CMK (cell line): ENCODE results near the gene DNAJC21.
"Not testable (repeated sequence)": the region's sequence is repeated elsewhere in the genome, so short reads cannot be mapped to it uniquely, and the experiment has no call there.

Source experiments
- DNase-seq: peaks from one replicate; pipeline ENCODE4 v3.0.0-alpha.2; 2010; ENCODE audit warnings: low read depth

Gene DNAJC21

DNA sequence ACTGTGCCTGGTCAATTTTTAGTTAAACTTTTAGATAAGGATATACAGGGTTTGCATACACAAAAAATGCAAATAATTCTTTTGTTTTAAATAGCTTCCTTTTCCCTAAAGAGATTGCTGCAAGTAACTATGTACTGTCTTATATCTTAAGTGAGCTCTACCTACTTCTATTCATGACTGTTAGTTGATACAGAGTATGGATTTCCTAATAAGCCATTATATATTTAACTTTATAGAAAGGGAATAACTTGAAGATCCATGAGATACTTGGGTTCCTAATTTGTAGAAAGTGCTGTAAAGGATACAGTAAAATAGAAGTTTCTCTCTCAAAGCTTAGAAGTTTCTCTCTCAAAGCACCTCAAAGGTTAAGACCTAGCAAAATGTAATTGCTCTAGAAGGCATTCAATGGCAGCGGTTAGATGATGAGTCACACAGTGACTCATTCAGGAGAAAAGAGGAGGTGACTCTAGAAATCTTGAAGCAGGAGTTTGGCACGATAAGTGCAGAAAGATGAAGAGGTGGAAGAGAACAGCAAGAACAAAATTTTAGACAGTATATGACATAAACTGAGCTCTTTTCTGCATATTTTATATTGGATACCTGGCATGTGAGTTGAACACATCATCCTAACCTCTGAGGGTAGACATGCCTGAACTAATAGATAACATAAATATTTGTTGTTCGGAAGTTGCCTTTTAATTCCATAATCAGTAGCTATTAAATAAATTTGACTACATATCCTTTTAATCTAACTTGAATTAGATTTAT is 5.5 kb upstream of the DNAJC21 start:
- DNase-seq = no peak

DNA sequence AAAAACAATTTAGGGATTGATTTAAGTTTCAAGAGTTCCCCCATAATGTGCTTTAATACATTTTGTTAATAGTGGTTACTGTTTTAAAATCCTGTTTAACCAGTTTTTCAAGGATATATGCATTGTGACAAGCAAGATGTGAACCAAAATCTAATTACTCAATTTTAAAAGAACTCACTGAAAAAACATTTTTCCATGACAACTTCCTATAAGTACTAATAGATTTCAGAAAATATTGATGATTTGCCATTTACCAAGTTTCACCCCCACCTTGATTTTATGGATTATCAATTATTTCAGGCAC is 4.9 kb upstream of the DNAJC21 start:
- DNase-seq = no peak

DNA sequence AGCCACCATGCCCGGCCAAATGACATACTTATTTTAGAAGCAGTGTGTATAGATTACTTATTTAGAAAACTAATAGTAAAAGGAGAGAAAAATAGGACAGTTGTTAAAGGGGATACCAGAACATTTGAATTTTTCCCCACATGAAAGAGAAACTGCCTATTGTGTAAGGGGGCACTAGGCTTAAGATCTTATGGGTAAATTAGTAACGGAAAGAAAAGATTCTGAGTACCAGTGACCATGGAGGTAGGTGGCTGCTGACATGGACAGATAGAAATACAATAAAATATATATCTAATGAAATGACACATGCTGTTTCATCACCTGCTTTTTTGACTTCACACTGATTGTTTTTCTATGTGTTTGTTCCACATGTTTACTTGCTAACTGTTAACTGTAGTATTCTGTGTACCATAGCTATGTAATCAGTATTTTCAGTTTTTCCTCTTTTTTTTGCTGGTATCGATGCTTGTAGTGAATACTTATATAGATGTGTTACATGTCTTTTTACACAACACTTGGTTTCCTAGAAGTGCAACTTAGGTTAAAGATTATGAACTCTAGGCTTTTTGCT is 3.0 kb upstream of the DNAJC21 start:
- DNase-seq = no peak

DNA sequence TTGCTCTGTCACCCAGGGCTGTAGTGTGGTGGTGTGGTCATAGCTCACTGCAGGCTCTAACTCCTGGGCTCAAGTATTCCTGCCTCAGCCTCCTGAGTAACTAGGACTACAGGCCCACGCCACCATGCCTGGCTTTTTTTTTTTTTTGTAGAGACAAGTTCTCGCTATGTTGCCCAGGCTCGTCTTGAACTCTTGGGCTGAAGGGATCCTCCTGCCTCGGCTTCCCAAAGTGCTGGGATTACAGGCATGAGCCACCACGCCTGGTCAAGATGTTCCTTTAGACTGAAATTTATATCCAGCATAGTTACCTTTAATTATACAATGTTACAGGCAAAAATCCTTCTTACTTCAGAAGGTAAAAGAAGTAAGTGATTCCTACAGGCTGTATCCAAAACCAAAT is 1.6 kb upstream of the DNAJC21 start:
- no peak for DNase-seq

DNA sequence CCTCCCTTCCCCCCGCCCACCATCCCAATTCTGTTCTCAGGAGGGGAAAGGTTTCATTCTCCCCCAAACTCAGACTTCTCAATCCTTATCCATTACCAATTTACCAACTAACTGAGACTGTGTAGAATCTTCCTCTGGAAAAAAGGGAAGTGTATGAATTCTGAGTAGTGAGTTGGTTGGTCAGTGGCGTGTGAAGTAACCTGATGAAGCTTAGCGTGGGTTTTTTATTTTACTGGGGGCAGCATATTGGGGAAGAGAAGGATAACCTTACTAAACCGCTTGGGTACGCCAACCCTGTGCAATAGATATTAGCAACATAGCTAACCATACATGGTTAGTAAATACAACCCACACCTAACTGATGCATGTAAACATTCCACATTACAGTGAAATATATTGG is 1.1 kb upstream of the DNAJC21 start:
- DNase-seq = no peak

DNA sequence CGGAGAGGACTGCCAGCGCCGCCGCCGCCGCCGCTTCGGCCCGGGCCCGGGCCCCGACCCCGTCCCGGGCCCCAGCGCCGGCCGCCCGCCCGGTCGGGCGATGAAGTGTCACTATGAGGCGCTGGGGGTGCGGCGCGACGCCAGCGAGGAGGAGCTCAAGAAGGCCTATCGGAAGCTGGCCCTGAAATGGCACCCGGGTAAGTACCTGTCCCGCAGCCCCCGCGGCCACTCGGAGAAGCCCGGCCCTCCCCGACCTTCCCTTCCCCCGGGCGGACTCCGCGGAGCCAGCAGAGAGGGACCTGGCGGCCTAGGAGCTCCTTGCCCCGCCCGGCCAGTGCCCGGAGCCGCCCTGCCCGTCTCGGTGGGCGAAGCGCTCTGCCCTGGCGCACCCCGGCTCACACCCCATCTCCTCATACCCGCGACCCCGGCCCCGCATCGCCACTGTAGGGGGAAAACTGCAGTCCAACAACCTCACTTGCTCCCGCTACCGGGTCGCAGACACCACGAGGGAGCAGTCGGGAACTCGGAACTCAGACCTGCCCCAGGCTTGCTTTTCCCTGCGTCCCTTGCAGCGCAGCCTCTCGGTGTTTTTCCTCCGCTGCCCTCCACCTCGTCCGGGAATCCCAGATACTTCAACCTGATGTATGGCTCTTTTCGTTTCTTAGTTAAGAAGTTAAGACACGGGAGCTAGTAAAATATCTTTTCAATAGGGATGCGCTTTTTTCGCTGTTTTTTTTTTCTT is 532 bp downstream of the DNAJC21 start:
- DNase-seq = peak; percentile 62

DNA sequence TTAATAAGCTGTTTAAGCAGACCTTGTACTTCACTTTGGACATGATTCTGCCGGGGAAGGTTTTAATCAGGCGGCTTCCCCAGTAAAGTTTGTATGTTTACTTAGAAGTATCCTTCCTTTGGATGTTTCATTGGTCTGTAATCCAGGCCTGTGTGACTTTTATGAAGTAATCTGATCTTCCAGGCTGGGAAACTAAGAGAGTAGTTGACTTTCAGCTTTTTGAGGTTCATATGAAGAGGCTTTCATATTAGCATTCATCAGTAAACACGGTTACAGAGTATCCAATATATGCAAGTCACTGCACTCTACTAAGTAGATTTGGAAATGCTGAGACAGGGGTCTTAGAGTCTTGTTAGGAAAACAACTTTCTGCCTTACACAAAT is 1.1 kb downstream of the DNAJC21 start:
- no peak for DNase-seq

DNA sequence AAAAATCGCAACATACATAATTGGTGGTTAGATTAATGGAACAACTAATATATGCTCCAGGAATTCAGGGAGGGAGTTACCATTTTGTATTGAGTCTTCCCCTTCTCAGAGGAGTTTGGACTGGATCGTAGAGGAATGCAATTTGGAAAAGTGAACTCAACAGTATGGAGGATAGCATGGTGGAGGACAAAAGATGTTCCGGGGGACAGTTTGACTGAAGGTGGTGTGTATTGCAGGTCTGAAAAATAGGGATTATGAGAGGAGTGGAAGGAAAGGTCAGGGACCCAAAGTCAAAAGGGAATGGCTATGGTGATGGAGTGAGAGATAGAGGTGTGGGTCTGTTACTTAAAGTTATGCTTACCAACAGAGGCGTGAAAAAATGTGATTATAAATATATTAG is 1.5 kb downstream of the DNAJC21 start:
- no peak for DNase-seq

DNA sequence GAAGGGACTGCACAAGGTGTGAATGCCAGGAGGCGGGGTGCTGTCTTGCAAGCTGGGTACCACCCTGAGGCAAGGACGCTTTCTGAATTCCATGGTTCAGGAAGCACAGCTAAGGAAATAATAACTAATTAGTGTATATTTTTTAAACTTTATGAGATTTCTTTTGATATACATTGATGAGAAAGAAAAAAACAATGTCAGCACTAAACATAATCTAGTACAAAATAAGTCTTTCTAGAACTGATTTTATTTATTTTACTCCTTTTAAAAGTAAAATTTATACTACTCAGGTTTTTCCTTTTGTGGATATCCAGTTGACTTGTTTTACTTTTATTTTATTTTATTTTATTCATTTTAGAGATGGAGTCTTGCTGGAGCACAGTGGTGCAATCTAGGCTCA is 3.6 kb downstream of the DNAJC21 start:
- no peak for DNase-seq

DNA sequence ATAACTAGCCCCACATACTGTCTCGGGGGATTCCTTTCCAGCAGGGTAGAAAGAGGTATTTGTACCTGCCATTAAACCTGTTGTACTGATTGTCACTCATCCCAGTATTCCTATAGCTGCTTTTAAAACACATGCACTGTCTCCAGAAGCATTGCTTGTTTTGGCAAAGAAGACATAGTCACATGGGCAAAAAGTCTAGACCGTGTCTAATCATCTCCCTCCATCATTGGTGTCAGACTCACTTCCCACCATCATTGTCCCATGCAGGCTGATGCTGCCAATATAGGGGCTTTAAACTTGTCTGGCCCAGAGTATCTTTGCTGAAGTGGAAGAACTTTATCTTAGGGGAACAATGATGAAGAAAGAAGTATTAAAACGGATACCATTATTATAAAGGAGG is 12.6 kb downstream of the DNAJC21 start:
- no peak for DNase-seq

DNA sequence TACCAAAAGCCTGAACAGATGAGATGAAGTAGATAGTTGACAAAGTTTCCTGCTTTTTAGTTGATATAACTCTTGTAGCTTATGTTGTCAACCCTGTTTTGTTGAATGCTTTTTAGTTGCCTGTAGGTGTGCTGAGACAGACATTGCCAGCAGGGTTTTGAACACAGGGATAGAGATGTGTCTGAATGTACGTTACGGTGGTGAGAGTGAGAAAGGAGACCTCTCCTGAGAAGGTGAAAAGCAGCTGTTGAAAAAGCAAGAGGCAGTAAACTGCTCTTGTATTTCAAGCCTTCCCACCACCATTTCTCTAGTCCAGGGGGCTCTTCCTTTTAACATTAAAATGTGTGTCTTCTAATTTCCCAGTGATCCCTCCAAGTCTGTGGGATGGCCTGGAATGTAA is 14.7 kb downstream of the DNAJC21 start:
- DNase-seq = no peak

DNA sequence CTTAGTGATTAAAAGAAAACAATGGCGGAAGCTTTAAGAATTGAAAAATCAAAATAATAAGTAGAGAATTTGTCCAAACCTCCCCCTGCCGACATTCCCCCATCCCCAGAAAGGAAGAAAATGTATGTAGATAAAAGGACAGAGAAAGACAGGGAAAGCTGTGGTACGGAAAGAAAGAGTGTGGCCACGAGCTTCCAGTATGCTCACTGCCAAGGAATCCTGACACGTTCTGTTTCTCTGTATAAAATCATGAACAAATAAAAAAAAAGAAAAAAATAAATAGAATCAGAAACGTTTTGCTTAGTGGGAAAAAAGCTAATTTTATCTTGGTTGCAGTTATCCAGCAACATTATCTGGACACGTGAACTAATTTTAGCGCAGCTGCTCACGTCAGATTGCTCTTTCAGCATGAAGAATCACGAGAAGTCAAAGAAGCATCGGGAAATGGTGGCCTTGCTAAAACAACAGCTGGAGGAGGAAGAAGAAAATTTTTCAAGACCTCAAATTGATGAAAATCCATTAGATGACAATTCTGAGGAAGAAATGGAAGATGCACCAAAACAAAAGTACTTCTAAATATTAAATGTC is 15.2 kb downstream of the DNAJC21 start:
- DNase-seq = no peak

DNA sequence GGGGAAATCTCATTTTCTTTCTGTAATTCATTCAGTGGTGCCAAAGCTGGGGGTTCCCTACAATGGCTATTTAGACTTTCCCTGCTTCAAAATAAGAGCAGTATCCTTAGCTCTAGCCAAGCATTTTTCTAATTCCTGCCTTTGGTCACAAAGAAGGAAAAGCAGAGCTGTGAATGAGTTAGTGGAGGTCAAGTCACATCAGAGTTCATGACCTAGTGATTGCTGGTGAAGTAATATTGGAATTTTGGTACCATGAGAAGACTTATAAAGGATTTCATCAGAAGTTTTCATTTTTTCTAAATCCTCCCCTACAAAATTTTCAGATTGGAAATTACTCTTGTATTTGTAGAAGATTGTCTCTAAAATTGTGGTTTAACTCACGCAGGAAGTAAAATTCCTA is 28.0 kb downstream of the DNAJC21 start:
- DNase-seq = no peak

DNA sequence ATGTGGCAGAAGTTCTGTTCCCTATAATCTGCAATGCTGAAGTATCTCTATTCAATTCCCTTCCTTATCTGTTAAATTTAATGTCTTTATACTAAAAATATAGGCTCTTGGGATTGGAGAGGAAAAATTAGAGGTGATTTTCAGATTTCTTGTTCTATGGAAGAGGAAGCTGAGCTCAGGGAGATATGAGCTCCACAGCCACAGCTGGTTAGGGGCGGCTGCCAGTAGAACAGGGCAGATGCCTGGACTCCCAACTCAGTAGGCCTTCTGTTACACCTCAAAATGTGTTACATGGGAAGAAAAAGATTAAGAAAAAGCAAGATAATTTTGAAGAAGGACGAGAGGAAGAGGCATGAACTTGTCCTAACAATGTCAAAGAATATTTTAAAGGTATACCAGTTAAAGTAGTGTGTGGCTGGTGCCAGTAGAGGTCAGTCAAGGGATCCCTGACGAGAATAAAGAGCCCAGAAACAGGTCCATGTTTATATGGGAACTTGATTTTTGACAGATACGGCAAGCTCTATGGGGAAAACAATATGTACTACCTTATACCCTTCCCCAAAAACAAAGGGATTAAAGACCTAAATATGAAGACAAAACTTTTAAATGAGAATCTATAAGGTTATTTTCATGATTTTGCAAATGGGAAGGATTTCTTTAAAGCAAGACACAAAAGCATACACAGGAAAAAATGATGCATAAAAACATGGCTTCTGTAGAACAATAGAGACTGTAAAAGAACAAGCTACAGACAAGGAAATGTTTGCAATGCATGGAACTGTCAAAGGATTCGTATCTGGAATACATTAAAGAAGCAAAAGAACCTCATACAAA is 28.7 kb downstream of the DNAJC21 start:
- DNase-seq = no peak

DNA sequence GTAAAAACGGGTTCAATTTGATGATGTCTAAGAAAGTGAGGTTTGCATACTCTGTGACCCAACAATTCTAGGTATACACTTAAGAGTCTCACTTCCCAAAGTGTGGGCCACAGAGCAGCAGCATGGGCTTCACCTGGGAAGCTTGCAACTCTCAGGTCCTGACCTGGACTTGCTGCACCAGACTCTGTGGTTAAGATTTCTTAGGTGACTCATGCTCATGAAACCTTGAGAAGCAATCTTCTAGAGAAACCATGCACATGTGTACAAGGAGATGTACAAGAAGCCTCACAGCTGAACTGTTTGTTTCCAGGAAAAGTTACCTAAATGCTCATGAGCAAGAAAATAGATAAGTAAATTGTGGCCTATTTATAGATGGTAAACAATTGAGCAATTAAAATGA is 30.0 kb downstream of the DNAJC21 start:
- DNase-seq = no peak

DNA sequence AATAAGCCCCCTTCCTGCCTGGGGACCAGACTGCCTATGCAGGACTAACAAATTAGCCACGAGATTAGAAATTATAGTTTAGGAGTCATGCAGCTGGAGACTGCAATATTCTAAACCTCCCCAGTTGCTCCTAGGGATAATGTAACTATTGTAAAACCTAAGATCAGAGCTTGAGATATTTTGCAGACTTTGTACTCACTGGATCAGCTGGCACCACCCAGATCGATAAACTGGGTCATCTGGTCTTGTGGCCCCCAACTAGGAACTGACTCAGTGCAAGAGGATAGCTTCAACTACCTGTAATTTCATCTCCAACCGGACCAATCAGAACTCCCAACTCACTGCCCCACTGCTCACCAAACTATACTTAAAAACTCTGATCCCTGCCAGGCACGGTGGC is 38.2 kb downstream of the DNAJC21 start:
- no peak for DNase-seq

DNA sequence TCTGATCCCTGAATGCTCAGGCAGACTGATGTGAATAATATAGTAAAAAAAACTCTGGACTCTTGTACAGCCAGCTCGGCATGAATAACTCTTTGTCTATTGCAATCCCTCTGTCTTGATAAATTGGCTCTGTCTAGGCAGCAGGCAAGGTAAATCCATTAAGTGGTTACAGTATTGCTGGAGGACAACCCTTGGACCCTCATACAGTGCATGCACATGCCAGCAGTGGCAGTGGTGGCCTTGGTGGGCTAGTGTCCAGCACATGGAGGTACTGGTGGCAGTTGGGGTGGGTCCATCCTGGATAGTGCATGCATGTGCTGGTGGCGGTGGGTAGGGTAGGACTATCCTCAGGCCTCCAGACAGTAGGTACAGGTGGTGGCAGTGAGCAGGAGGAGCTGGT is 38.9 kb downstream of the DNAJC21 start:
- no peak for DNase-seq

DNA sequence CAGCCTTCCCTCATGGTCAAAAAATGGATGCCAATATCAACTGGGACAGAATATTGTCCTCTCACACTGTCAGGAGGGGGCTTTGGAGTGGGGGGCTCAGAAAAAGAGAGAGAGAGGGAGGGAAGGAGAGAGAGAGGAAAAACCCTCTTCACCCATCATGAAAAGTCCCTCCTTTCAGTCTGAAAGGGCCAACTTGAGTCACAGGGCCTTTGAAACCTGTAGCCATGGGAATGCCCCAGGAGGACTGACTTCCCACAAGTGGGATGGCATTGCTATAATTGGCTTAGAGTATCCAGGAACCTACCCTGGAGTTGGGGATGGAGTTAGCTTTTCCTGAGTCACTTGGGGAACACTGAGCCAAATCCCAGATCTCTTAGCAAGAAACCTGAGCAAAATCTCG is 41.2 kb downstream of the DNAJC21 start:
- no peak for DNase-seq

DNA sequence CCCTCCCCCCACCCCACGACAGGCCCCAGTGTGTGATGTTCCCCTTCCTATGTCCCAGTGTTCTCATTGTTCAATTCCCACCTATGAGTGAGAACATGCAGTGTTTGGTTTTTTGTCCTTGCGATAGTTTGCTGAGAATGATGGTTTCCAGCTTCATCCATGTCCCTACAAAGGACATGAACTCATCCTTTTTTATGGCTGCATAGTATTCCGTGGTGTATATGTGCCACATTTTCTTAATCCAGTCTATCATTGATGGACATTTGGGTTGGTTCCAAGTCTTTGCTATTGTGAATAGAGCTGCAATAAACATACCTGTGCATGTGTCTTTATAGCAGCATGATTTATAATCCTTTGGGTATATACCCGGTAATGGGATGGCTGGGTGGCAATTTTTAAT is 42.3 kb downstream of the DNAJC21 start:
- DNase-seq = not testable (repeated sequence)

DNA sequence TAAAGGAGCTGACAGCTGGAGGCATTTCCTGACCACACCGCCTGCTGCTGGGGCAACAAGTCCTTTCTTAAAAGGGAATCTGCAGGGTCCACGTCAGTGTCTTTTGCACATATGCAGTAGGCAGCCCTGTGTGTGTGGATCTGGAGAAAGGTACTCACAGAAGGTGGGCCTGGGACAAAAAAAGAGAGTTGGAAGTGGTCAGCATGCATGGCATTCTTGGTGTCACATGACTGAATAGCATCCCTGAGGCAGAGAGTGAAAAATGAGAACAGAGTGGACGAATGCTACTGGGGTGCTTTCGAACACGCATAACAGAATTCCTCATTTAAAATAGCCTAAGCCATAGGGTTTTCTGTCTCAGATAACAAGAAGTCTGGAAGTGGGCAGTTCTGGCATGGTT is 47.0 kb downstream of the DNAJC21 start:
- DNase-seq = no peak

DNA sequence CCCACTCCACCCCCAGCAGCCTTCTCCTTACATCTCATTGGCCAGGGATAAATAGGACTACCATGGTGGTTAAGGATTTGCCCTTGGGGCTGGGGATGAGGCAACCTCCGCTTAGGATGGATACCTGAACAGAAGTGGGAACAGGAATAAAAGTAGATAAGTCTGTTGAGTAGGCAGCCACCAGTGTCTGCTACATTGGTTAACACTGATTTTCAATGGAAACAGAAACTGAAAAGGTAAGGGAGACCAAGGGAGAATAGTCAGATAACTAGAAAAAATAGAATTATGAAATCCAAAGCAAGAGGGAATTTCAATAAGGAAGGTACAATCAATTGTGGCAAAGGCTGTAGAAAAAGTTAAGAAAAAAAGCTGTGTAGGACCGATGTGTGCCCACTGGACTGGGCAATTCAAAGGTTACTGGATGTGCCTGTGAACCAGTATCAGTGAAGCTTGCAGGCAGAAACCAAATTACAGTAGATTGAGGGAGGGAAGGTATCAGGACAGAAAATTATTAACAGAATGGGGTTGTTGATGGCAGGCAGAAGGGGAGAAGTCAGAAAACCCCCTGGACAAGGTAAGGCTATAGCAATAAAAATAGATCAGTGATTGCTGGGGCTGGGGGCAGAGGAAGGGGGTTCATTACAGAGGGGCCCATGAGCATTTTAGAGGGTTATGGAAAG is 48.7 kb downstream of the DNAJC21 start:
- no peak for DNase-seq

DNA sequence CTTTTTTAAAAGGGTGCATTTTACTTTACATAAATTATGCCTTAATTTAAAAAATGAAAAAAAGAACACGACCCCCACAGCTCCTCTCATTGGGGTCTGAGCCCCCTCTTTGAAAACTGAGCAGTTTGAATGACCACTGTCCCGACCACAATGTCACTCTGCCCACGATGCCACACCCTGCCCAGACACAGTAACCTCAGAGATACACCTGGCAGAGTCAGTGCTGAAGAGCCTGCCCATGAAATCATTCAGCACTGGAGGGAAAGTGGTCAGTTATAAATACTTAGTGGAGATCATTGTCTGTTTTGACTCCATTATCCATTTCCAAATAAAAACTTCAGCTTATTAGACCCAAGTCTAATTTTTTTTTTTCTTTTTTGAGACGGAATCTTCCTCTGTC is 49.3 kb downstream of the DNAJC21 start:
- DNase-seq = no peak
